PFSK-1 (cell line): ENCODE measurements around the gene TBC1D24.

Experiments used
- FOXP2 ChIP-seq: optimal IDR thresholded peaks from 2 replicates; pipeline ENCODE3; 2011; ENCODE audit warnings: borderline replicate concordance, control low read depth, inconsistent platforms; ENCODE audit not compliant: insufficient read depth; ENCODE audit errors: extremely low read length, extremely low read depth
- POLR2AphosphoS5 ChIP-seq: IDR thresholded peaks from 2 replicates; pipeline ENCODE4 v1.6.1; 2012; ENCODE audit warnings: low read depth, mild to moderate bottlenecking, control low read depth, low read length, moderate library complexity
- REST ChIP-seq, 2 experiments: IDR thresholded peaks; 2 replicates each; pipeline versions ENCODE4 v1.6.1 to v1.8.0; 2011 to 2012; ENCODE audit warnings: low read depth in 2 of 2, low read length in 2 of 2, control low read depth in 1 of 2, inconsistent platforms in 1 of 2, mild to moderate bottlenecking in 1 of 2, moderate library complexity in 1 of 2; ENCODE audit not compliant: insufficient read depth in 1 of 2
- SIN3A ChIP-seq: IDR thresholded peaks from 2 replicates; pipeline ENCODE4 v1.6.1; 2012; ENCODE audit warnings: mild to moderate bottlenecking, low read length, moderate library complexity, borderline replicate concordance; ENCODE audit not compliant: insufficient read depth
- TAF1 ChIP-seq: IDR thresholded peaks from 2 replicates; pipeline ENCODE4 v1.6.1; 2012; ENCODE audit warnings: low read length, control low read depth, borderline replicate concordance; ENCODE audit not compliant: insufficient read depth

TBC1D24 gene

GRCh38 chr16:2482708-2483534 lies 8.0 kb downstream of the TBC1D24 start:
- TF ChIP-seq REST (IDR thresholded peaks at IDR 0.05; ENCODE audit: insufficient read depth in 1 of 2, low read depth in 2 of 2, low read length in 2 of 2): no peak
- no peak for TF ChIP-seq POLR2AphosphoS5
- no peak for TF ChIP-seq TAF1
- TF ChIP-seq SIN3A: no peak
- TF ChIP-seq FOXP2: no peak

DNA sequence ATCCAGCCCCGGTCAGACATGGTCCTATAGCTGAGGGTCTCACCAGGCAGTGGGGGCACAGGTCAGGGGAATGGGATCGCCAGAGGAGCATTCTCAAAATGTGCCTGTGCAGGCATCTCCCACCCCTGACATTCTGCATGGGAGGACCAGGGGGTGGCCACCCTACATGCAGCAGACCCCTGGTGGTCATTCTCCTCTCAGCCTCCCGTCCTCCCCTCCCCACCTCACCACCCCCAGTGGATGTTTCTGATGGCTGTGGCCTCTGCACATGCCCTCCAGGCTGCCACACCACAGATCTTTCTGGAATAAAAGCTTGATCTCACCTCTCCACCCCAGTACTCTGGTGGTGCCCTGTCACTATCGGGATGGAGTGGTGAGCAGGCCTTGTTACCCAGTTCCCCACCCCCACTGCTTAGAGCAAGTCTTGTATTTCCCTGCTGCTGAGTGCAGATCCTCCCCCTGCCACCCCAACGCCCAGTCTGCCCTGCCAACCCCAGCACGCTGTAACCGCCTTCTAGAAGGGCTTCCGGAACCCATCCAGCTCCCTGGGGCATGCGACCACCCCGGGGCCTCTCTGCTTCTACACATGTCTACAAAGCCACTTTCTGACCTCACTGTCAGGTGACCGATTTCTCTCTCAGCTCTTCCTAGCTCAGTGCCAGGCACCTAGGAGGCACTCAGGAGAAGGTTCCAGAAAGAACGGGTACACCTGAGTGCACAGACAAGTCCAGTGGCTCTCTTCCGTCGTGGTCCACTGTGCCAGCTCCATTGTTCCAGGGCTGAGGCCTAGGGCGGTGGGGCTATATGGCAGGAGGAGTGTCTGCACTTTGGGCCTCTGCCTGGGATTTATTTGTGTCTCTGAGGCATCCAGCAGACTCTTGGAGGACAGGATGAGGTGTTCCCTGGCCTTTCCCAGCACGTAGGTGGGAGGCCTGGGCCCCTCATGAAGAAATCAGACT lies 9.3 kb downstream of the TBC1D24 start:
- no peak for TF ChIP-seq FOXP2
- no peak for TF ChIP-seq SIN3A
- TF ChIP-seq POLR2AphosphoS5: no peak
- TF ChIP-seq REST (IDR thresholded peaks at IDR 0.05; ENCODE audit: insufficient read depth in 1 of 2, low read depth in 2 of 2, low read length in 2 of 2): no peak
- TF ChIP-seq TAF1: no peak

DNA sequence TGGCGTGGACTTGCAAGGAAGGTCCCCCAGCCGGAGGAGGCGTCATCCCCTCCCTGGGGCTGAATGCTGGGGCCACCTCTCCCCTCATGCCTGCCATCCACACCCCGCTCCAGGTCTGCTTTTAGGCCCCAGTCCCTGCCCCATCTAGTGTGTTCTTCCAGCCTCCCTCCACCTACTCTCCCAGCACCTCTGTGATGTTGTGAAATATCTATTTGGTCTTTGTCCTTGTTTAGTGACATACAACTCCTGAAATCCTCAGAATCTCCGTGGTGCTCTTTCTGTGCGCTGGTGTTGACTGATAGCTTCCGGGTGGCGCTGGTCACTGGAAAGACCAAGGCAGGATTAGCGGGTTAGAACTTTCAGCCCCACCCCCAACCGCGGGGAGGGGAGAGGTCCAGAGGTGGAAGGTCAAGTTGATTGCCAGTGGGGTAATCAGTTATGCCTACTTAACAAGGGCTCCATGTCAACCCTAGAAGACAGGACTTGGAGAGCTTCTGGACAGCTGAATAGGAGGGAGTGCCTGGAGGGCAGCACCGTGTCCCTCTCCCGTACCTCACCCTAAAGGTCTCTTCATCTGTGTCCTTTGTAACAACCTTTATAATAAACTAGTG lies 10.1 kb downstream of the TBC1D24 start:
- TF ChIP-seq POLR2AphosphoS5: no peak

- TF ChIP-seq POLR2AphosphoS5: no peak
- TF ChIP-seq SIN3A: no peak
- no peak for TF ChIP-seq REST (IDR thresholded peaks at IDR 0.05; ENCODE audit: insufficient read depth in 1 of 2, low read depth in 2 of 2, low read length in 2 of 2)
- no peak for TF ChIP-seq FOXP2
- no peak for TF ChIP-seq TAF1
Observed at GRCh38 chr16:2485811-2486507, 11.0 kb downstream of the TBC1D24 start.
